CD4-positive, alpha-beta T cell treated with Interleukin-15 for 1 hour (primary cell): ENCODE data around the gene CAMSAP3.
"Not testable (repeated sequence)": the region's sequence is repeated elsewhere in the genome, so short reads cannot be mapped to it uniquely, and the experiment has no call there.

Source experiments
- DNase-seq: peaks from one replicate; pipeline ENCODE4 v3.0.0-alpha.2; 2020

CAMSAP3 gene

GRCh38 chr19:7575434-7576040, 20.1 kb upstream of the CAMSAP3 start:
- DNase-seq: peak; percentile 25

GRCh38 chr19:7577422-7577821, 18.2 kb upstream of the CAMSAP3 start:
- DNase-seq: not testable (repeated sequence)

- DNase-seq: no peak
Measured at GRCh38 chr19:7578127-7578526, 17.5 kb upstream of the CAMSAP3 start.

GRCh38 chr19:7579182-7579581, 16.5 kb upstream of the CAMSAP3 start:
- no peak for DNase-seq

- DNase-seq: no peak
Measured at GRCh38 chr19:7582446-7582845, 13.2 kb upstream of the CAMSAP3 start.

GRCh38 chr19:7589822-7590221, 5.8 kb upstream of the CAMSAP3 start:
- no peak for DNase-seq

GRCh38 chr19:7590256-7590655, 5.4 kb upstream of the CAMSAP3 start:
- no peak for DNase-seq

- DNase-seq: no peak
Measured at GRCh38 chr19:7596211-7596937, 711 bp downstream of the CAMSAP3 start.

- no peak for DNase-seq
Measured at GRCh38 chr19:7597689-7598088, 2.0 kb downstream of the CAMSAP3 start.

- DNase-seq: no peak
Measured at GRCh38 chr19:7598180-7598579, 2.5 kb downstream of the CAMSAP3 start.

- DNase-seq: no peak
Measured at GRCh38 chr19:7600721-7601120, 5.1 kb downstream of the CAMSAP3 start.

- DNase-seq: no peak
Measured at GRCh38 chr19:7602240-7602934, 6.7 kb downstream of the CAMSAP3 start.

GRCh38 chr19:7602935-7603497, 7.4 kb downstream of the CAMSAP3 start:
- DNase-seq: no peak

- no peak for DNase-seq
Measured at GRCh38 chr19:7603919-7604318, 8.3 kb downstream of the CAMSAP3 start.

- DNase-seq: peak; percentile 30
Measured at GRCh38 chr19:7605490-7606222, 10.0 kb downstream of the CAMSAP3 start.

GRCh38 chr19:7606289-7606688, 10.6 kb downstream of the CAMSAP3 start:
- DNase-seq: no peak

- no peak for DNase-seq
Measured at GRCh38 chr19:7607212-7607873, 11.7 kb downstream of the CAMSAP3 start.

GRCh38 chr19:7607874-7608560, 12.4 kb downstream of the CAMSAP3 start:
- DNase-seq: no peak

GRCh38 chr19:7610491-7611240, 15.0 kb downstream of the CAMSAP3 start:
- no peak for DNase-seq

- DNase-seq: no peak
Measured at GRCh38 chr19:7611541-7612279, 16.0 kb downstream of the CAMSAP3 start.
